SJSA1 (cell line): ENCODE results near the gene ANKS3. TPM values are rescaled to one million over a fixed set of nuclear protein-coding genes. Genes with fewer than 3 reads are reported as not detected.

Experiments used
- DNase-seq, 2 experiments: peaks; one replicate each; pipeline ENCODE4 v3.0.0-alpha.2; 2015 to 2020; ENCODE audit warnings: low spot score in 2 of 2, low read depth in 1 of 2
- H3K27ac ChIP-seq: fragments of 250-450 bp; sonication (Bioruptor Pico); 2 replicates; pipeline ENCODE4 v1.5.1; 2020; ENCODE audit warnings: mild to moderate bottlenecking, moderate library complexity
- H3K27me3 ChIP-seq: fragments of 250-450 bp; sonication (Bioruptor Pico); replicated peaks from 2 replicates; pipeline ENCODE4 v1.5.1; 2020; ENCODE audit warnings: mild to moderate bottlenecking, moderate library complexity
- H3K36me3 ChIP-seq: fragments of 250-450 bp; sonication (Bioruptor Pico); 2 replicates; pipeline ENCODE4 v1.5.1; 2020; ENCODE audit warnings: mild to moderate bottlenecking
- H3K4me1 ChIP-seq: fragments of 250-450 bp; sonication (Bioruptor Pico); replicated peaks from 2 replicates; pipeline ENCODE4 v1.6.1; 2021; ENCODE audit warnings: mild to moderate bottlenecking
- H3K4me3 ChIP-seq: fragments of 250-450 bp; sonication (Bioruptor Pico); 2 replicates; pipeline ENCODE4 v1.5.1; 2020; ENCODE audit warnings: mild to moderate bottlenecking
- H3K9me3 ChIP-seq: fragments of 250-450 bp; sonication (Bioruptor Pico); replicated peaks from 2 replicates; pipeline ENCODE4 v1.5.1; 2020; ENCODE audit warnings: mild to moderate bottlenecking
- total RNA-seq: library from RNA; depleted of rRNA; stranded (reverse); fragments of >200 nt; shearing (Covaris generic); gene quantifications from 2 replicates; pipeline ENCODE4 v1.2.3, GENCODE V29; 2014; rRNA removed

Gene ANKS3
- total RNA-seq, 1 experiment from 2014 or later, result 20.9 TPM

DNA sequence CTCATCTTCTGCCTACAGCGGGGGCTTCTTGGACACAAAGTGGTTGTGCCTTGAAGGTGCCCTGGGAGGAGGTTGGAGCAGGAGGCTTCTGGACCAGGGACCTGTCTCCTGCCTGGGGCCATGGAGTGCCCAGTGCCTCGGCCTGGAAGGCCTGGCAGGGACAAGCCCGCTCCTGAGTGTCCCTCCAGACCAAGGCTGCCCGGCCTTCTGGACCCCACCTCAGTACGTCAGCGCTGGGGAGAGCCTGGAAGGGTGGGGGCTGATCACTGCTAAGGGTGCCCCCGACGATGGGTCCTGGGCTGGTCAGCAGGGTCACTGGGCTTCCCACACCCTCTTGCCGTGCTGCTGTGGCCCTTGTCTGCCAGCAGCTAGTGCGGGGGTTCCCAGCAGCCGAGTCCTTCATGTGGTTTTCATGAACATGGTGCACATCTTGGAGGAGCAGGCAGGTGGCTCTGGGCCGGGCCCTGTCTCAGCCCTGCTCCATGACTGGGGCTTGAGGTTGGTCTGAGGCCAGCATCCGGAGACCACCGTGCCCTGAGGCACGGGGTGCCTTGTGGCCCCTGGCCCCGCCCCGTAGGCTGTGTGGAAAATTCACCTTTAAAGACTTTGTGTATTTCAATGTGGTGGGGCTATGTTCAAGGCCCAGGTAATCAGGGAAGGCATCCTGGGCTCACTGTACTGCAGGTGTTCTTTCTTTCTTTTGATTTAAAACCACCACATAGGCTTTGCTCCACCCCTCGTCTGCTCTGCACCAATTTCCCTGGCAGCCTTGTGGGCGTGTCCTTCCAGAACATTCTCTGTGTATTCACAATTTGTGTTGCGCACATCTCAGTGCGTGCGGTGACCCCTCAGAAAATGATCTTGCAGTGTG is 87.1 kb downstream of the ANKS3 start:
- H3K27ac ChIP-seq, result no peak overlapping the region
- H3K27me3 ChIP-seq, result no peaks in the 10 kb centered on the region
- no peaks in the 10 kb centered on the region for H3K4me1 ChIP-seq
- H3K36me3 ChIP-seq, result peaks cover 39% of the 10 kb centered on the region
- DNase-seq, result no peak
- H3K4me3 ChIP-seq, result no peak overlapping the region
- no peaks in the 10 kb centered on the region for H3K9me3 ChIP-seq

Other genes with a start within 250 kb of the ANKS3 start
- 5.1 and 7.9 TPM in 2 replicates for gene CDIP1, start 195.5 kb downstream of the ANKS3 start, total RNA-seq
- not detected in 2 replicates for gene C16orf96, start 177.9 kb downstream of the ANKS3 start, total RNA-seq
- 6.1 and 9.6 TPM in 2 replicates for gene UBALD1, start 119.4 kb downstream of the ANKS3 start, total RNA-seq
- 9.1 and 15.0 TPM in 2 replicates for gene MGRN1, start 109.4 kb downstream of the ANKS3 start, total RNA-seq
- gene NUDT16L1, start 40.7 kb downstream of the ANKS3 start, total RNA-seq, result 63.5 and 83.0 TPM in 2 replicates
- 0.38 and 1.1 TPM in 2 replicates for gene DNAAF8, start 266 bp upstream of the ANKS3 start, total RNA-seq
- gene ZNF500, start 32.9 kb upstream of the ANKS3 start, total RNA-seq, result 8.8 and 15.1 TPM in 2 replicates
- not detected in 2 replicates for gene SEPTIN12, start 54.1 kb upstream of the ANKS3 start, total RNA-seq
- not detected in 2 replicates for gene SMIM22, start 61.1 kb upstream of the ANKS3 start, total RNA-seq
- 9.9 and 15.1 TPM in 2 replicates for gene ROGDI, start 68.4 kb upstream of the ANKS3 start, total RNA-seq
- gene GLYR1, start 113.0 kb upstream of the ANKS3 start, total RNA-seq, result 35.2 and 49.0 TPM in 2 replicates
- 30.8 and 31.5 TPM in 2 replicates for gene UBN1, start 113.2 kb upstream of the ANKS3 start, total RNA-seq
- 0.11 TPM in 1 of 2 replicates, not detected in the other for gene PPL, start 202.9 kb upstream of the ANKS3 start, total RNA-seq
- gene SEC14L5, start 224.1 kb upstream of the ANKS3 start, total RNA-seq, result not detected in 2 replicates